22Rv1 (cell line): ENCODE results near the gene RYR2.

Source experiments
- ZFX ChIP-seq: fragments of 450-650 bp; IDR thresholded peaks from 2 replicates; pipeline ENCODE4 v1.6.1; 2017; ENCODE audit warnings: antibody characterized with exemption, borderline replicate concordance
- TF ChIP-seq, protein P1 (sequence below): fragments of 450-650 bp; IDR thresholded peaks from 2 replicates; pipeline ENCODE4 v1.5.1; 2017; ENCODE audit warnings: mild to moderate bottlenecking

DNA sequence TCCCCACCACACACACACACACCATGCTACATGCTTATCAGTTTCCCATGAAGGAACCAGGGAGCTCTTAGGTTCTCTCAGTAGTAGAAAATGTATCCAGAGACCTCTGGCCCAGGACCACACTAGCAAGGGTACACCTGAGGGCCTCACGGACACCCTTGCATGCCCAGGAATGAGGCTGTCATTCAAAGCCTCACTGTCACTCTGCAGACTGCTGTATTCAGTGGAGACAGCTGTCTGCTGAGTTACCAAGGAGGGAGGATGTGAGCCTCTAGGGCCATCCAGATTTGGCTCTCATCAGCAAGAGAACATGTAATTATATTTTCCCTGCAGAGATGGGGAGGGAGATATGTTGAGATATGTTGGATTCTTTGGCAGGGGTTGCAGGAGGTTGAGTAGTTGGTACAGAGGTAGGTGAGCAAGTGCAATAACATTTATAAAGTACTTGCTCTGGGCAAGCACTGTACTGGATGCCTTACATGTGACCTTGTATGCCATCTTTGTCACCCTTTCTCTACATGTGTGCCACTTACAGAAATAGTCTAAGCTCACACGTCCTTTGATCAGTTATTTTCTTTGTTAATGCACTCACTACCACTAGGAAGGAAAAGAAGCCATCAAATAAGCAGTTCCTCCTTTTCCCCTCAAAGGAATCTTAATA is 598.2 kb downstream of the RYR2 start:
- TF ChIP-seq, protein P1, sequence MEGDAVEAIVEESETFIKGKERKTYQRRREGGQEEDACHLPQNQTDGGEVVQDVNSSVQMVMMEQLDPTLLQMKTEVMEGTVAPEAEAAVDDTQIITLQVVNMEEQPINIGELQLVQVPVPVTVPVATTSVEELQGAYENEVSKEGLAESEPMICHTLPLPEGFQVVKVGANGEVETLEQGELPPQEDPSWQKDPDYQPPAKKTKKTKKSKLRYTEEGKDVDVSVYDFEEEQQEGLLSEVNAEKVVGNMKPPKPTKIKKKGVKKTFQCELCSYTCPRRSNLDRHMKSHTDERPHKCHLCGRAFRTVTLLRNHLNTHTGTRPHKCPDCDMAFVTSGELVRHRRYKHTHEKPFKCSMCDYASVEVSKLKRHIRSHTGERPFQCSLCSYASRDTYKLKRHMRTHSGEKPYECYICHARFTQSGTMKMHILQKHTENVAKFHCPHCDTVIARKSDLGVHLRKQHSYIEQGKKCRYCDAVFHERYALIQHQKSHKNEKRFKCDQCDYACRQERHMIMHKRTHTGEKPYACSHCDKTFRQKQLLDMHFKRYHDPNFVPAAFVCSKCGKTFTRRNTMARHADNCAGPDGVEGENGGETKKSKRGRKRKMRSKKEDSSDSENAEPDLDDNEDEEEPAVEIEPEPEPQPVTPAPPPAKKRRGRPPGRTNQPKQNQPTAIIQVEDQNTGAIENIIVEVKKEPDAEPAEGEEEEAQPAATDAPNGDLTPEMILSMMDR: no peak
- no peak for TF ChIP-seq ZFX
